KOPT-K1 (cell line): Measurements from ENCODE around the gene ZNF292.
A peak's percentile ranks its signal among the peaks of the same experiment; 100 is the strongest.
"Not testable (repeated sequence)": the region's sequence is repeated elsewhere in the genome, so short reads cannot be mapped to it uniquely, and the experiment has no call there.

Experiments
- H3K27ac ChIP-seq: fragments of 200-600 bp; sonication (generic); 2 replicates; pipeline ENCODE4 v1.5.1; 2016; ENCODE audit warnings: antibody characterized with exemption, mild to moderate bottlenecking, low read depth, low read length; ENCODE audit not compliant: poor library complexity, severe bottlenecking
- H3K36me3 ChIP-seq: fragments of 200-600 bp; sonication (generic); 2 replicates; pipeline ENCODE4 v1.5.1; 2017; ENCODE audit warnings: antibody characterized with exemption, mild to moderate bottlenecking, low read length, moderate library complexity; ENCODE audit not compliant: insufficient read depth
- H3K9me3 ChIP-seq: fragments of 200-600 bp; sonication (generic); 2 replicates; pipeline ENCODE4 v1.5.1; 2017; ENCODE audit warnings: antibody characterized with exemption, low read length, mild to moderate bottlenecking; ENCODE audit not compliant: insufficient read depth, poor library complexity, severe bottlenecking

ZNF292 gene

DNA sequence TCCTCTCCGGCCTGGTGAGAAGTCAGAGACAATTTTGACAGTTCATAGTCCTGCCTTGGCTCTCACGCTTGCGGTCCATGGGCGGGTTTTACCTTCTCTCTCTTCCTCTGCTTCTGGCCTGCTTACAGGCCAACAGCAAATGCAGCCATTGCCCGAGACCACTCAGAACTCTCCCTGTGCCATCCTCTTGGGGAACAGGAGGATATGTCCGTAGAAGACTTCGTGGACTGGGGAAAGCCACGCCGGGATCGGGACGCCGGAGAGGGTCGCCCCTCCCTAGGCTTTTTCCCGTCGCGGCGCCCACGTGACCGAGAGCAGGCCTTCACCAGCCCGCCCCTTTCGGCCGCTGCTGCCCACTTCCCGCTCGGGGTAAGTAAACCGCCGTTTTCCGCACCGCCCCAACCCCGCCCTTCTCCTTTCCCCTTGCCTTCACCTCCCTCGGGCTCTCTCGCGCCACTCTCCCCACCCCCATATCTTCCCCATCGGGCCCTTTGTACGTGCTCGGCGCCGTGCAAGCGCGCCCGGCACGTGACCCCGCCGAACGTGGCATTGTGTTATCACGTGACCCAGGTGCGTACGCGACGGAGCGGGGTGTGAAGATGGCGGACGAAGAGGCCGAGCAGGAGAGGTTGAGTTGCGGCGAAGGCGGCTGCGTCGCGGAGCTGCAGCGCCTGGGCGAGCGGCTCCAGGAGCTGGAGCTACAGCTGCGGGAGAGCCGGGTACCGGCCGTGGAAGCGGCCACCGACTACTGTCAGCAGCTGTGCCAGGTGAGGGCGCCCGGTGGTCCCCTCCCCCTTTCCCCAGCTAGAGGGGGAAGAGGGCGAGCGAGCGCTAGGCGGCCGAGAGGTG is at the start of gene ZNF292:
Gene ZNF292, plus strand, starts transcription at position 573 of the 849 bp plus-strand sequence. Its CDS starts 27 bp downstream, at position 600.
- peak within 1 kb of the TSS; percentile 93 for H3K27ac ChIP-seq
- H3K36me3 ChIP-seq: peaks cover 17% of the 10 kb centered on the region
- H3K9me3 ChIP-seq: no peaks in the 10 kb centered on the region

DNA sequence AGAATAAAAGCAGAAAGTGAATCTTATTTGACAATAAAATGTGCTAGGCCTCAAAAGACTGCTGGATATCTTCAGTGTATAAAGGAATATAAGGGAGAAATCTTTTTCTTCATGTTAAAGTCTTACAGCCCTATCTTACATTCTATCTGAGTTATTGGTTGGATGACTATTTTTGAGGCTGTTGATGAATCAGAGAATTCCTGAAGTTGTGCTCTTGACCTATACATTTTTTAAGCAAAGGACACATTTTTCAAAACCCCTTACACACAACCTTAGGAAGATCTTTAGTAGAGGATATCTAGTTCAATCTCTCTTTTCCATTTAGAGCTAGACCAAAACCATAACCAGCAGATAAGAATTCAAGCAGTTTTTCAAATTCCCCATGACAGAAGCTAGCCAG is 49.5 kb upstream of the ZNF292 start:
- no peak overlapping the region for H3K27ac ChIP-seq

DNA sequence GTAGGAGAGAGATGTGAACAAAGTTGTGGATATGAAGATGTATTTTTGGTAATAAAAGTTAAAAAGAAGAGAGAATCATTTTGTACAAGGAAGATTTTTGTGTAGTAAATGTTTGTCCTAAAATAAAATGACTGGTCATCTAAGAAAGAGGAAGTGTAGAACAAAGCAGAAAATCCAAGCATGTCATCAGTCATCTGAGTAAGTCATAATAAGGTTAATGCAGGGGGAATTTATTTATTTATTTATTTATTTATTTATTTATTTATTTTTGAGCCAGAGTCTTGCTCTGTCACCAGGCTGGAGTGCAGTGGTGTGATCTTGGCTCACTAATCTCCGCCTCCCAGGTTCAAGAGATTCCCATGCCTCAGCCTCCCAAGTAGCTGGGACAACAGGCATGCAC is 44.7 kb upstream of the ZNF292 start:
- H3K27ac ChIP-seq: no peak overlapping the region

More for the DNA sequence above, 49.5 kb upstream of the ZNF292 start:
- Histone ChIP-seq H3K9me3 (peaks cover 6% of the 10 kb centered on the region), H3K36me3 (no peaks in the 10 kb centered on the region)

DNA sequence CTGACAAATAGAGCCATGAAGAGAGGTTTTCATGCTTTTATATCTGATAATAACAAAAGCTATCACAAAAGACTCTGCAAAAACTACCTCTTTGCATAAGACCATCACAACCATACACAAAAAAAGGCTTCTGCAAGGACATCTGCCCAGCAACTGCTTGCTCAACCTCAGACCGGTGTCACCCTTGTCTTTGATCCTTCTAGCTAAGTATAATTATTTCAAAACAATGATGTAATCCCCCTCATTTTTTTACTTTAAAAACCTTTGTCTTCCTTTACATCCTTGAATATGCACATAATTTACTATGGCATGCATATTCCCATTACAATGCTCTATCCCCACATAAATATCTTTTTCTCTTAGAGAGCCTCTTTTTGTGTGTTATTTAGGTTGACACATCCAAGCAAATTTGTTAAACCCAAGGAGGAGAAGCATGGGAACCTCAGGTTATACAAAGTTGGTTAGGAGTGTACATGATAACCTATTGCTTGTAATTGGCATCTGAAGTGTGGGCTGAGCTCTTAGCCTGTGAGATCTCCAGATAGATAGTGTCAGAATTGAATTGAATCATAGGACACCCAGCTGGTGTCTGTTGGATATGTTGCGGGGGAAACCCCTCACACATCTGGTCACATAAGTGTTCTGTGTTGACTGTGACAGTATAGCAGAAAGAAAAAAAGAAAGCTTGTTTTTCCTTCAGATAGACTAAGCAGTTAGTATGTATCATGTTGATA is 39.8 kb upstream of the ZNF292 start:
- no peaks in the 10 kb centered on the region for H3K9me3 ChIP-seq
- H3K36me3 ChIP-seq: no peaks in the 10 kb centered on the region
- no peak overlapping the region for H3K27ac ChIP-seq

More for the DNA sequence above, 44.7 kb upstream of the ZNF292 start:
- Histone ChIP-seq H3K9me3 (peaks cover 6% of the 10 kb centered on the region), H3K36me3 (no peaks in the 10 kb centered on the region)

DNA sequence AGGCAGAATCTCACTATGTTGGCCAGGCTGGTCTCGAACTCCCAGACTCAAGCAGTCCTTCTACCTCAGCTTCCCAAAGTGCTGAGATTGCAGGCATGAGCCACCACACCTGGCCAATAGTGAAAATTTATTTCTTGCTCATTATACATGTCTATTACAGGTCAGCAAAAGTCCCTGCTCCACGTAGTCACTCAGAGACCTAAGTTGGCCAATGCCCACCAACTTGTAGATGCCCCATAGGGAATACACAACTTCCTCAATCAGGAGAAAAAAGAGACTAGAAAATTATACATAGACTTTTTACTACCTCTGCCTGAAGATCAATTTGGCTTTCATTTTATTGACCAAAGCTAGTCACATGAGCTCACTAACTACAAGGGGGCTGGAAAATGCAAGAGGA is 38.4 kb upstream of the ZNF292 start:
- H3K36me3 ChIP-seq: no peaks in the 10 kb centered on the region
- peaks cover 3% of the 10 kb centered on the region for H3K9me3 ChIP-seq
- H3K27ac ChIP-seq: no peak overlapping the region

DNA sequence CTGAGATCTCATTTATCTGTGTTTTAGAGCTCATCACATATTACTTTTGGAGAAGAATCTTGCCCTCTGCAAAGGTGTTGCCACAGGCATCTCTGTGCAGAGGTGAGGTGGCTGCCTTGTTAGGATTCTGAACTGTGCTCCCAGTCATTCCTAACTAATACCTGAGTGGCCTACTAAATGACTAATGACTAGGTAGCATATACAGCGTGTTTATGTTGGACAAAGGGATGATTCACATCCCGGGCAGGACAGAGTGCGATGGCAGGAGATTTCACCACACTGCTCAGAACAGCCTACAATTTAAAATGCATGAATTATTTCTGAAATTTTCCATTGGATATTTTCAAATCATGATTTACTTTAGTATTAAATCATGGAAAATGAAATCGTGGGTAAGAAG is 37.3 kb upstream of the ZNF292 start:
- peaks cover 7% of the 10 kb centered on the region for H3K9me3 ChIP-seq
- no peaks in the 10 kb centered on the region for H3K36me3 ChIP-seq
- H3K27ac ChIP-seq: no peak overlapping the region

DNA sequence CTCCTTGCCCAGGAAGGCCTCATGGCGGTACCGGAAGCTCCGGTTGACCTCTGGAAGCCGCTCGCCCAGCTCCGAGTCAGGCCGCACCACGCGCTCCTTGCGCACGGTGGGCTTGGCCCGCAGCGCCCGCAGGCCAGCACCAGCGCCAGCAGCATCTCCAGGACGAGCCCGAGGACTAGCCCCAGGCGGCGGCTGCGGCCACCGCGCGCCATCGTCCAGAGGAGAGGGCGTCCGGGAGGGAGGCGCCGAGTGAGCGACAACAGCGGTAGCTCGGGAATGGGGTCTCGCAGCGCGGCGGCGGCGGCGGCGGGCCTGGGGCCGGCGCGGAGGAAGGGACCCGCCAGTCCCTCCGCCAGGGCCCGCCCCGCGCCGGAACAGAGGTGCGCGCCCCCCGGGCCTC is 32.9 kb upstream of the ZNF292 start:
- Histone ChIP-seq H3K27ac (no peak overlapping the region), H3K9me3 (peaks cover 7% of the 10 kb centered on the region), H3K36me3 (no peaks in the 10 kb centered on the region)

DNA sequence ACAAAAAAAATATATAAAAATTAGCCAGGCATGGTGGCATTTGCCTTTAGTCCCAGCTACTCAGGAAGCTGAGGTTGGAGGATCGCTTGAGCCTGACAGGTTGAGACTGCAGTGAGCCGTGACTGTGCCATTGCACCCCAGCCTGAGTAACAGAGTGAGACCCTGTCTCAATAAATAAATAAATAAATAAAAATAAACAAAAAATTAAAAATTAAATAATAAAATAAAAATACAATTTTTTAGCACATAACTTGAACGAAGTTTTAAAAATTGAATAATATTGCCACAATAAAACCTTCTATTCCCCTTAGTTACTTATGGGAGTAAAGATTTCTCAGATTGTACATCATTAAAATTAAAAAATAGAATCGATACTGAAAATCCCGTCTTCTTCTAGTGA is 31.3 kb upstream of the ZNF292 start:
- H3K36me3 ChIP-seq: no peaks in the 10 kb centered on the region
- no peak overlapping the region for H3K27ac ChIP-seq
- H3K9me3 ChIP-seq: peaks cover 7% of the 10 kb centered on the region

DNA sequence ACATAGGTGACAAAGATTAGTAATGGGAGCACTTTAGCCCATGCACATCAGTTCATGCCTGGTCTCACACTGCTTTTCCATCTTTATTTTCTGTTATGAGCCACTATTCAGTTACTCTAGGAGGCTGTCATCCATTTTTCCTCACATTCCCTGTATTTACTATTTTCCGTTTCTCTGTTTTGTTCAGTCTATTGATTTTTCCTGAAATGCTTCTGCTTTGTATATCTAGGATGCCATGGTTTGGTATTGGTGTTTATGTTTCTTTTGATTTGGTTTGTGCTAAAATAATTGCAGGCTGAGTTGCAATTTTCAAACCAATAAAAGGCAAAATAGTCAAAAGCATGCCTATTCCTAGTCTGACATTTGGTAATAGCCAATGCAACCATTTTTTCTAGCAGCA is 28.9 kb upstream of the ZNF292 start:
- Histone ChIP-seq H3K27ac (no peak overlapping the region), H3K36me3 (no peaks in the 10 kb centered on the region), H3K9me3 (peaks cover 7% of the 10 kb centered on the region)

DNA sequence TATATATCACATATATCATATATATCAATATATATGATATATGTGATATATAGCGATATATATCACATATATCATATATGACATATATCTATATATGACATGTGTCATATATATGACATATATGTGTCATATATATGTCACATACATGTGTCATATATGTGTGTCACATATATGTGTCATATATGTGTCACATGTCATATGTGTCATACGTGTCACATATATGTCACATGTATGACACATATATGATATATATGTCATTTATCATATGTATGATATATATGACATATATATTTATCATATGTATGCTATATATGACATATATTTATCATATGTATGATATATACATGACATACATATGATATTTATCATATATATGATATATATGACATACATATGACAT is 27.6 kb upstream of the ZNF292 start:
- no peak overlapping the region for H3K27ac ChIP-seq
- H3K9me3 ChIP-seq: no peaks in the 10 kb centered on the region
- no peaks in the 10 kb centered on the region for H3K36me3 ChIP-seq

DNA sequence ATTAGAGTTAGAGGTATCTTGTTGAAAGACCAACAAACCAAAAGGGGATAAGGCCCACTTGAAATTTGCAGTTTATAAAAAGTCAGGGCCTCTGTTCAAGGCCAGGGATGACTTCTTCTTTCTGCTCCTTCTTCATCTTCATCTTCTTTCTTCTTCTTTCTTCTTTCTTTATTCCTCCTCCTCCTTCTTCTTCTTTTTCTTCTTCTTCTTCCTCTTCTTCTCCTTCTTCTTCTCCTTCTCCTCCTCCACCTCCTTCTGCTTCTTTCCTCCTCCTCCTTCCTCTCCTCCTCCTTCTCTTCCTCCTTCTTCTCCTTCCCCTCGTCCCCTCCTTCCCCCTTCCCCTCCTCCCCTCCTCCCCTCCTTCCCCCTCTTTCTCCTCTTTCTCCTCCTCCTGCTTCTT is 18.4 kb upstream of the ZNF292 start:
- H3K36me3 ChIP-seq: no peaks in the 10 kb centered on the region
- no peaks in the 10 kb centered on the region for H3K9me3 ChIP-seq
- H3K27ac ChIP-seq: no peak overlapping the region

DNA sequence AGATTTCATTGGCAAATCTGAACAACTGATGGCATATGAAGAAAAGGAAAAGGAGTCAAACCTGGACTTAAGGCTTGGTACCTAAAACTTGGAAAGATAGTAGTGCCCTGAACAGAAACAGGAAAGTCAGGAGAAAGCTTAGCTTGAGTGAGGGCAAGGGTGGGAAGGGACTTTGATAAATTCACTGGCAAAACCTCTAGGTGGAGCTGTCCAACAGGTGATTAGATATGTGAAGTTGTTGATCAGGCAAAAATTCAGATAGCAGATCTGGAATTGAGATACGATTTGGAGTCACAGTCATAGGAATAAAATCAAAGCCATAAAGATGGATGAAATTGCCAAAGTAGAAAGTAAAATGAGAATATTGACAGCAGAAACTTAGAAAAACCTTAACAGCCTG is 16.1 kb upstream of the ZNF292 start:
- Histone ChIP-seq H3K36me3 (no peaks in the 10 kb centered on the region), H3K27ac (no peak overlapping the region), H3K9me3 (no peaks in the 10 kb centered on the region)

DNA sequence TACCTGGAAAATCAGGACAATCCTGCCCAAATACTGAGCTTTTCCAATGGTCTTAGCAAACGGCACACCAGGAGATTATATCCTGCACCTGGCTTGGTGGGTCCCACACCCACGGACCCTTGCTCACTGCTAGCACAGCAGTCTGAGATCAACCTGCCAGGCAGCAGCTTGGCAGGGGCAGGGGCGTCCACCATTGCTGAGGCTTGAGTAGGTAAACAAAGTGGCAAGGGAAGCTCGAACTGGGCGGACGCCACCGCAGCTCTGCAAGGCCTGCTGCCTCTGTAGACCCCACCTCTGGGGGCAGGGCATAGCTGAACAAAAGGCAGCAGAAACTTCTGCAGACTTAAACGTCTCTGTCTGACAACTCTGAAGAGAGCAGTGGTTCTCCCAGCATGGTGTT is 15.4 kb upstream of the ZNF292 start:
- H3K27ac ChIP-seq, H3K36me3 ChIP-seq, H3K9me3 ChIP-seq: not testable (repeated sequence)

DNA sequence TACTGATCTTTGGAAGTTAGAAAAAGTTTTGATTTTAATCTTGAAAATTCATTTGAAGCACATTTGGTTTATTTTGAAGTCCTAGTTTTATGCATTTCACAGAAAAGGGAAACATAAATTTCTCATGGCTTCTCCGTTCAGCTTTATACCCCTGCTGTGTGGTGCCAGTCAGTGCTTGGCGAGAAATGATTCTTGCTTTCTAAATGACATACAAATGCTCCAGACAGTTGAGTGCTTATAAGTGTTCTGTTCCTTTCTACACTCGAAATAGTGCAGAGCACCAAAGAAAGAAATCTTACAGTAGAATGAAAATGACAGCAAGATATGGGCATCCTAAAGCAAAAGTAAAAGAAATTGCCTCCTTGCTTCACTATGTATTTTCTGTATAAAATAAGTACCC is 9.0 kb upstream of the ZNF292 start:
- Histone ChIP-seq H3K9me3 (no peaks in the 10 kb centered on the region), H3K36me3 (no peaks in the 10 kb centered on the region), H3K27ac (no peak overlapping the region)

DNA sequence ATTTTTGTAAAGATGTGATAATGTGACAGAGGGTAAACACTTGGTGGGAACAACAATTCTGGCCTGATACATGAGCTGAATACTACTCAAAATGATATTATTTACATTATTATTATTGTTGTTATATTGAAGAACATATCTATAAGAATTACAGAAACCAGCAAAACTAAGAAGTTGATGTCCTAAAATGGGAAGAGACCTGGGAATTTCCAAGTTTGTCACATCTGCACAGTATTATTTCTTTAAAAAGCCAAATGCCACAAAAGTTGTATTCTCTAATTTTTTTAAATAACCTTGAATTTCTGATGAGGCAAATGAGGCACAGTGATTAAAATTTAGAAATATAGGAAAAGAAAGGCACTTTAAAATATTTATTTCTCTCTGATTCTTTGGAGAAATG is 5.0 kb upstream of the ZNF292 start:
- Histone ChIP-seq H3K9me3 (no peaks in the 10 kb centered on the region), H3K27ac (no peak overlapping the region), H3K36me3 (no peaks in the 10 kb centered on the region)

DNA sequence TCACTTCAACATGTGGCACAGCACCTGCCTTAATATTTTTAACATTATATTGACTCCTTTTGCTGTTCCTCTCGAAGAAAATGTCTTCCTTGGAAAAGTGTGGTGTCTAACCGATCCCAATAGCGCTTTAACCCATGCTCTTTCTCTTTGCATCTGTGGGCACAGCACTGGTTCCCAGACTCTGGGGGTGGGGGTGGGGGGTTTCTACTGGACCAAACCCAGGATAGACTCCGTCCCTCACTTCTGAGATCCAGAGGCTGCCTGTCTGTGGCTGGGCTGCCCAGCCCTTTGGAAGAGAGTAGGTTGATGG is 3.9 kb upstream of the ZNF292 start:
- H3K27ac ChIP-seq: no peak overlapping the region

More for the DNA sequence above, 3.9 kb upstream of the ZNF292 start:
- Histone ChIP-seq H3K9me3 (no peaks in the 10 kb centered on the region), H3K36me3 (no peaks in the 10 kb centered on the region)
